ENCODE data around the gene PDE3B. TPM values are rescaled to one million over a fixed set of nuclear protein-coding genes. Genes with fewer than 3 reads are reported as not detected.

The PDE3B gene
- total RNA-seq, 1 donor from 2014 or later, result 0.26 TPM

DNA sequence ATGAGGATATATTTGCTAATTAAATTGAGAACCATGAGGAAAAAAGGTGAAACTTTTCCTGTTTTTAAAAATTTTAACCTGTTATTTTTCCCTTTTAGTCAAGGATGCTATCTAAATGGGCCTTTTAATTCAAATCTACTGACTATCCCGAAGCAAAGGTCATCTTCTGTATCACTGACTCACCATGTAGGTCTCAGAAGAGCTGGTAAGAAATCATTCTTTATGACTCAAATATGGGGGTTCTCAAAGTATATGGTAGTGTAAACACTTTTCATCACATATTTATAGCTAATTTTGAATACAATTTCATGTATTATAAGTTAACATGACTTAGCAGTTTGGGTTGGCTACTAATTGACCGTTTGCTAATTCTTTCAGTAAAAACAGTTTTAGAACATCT lies 160.2 kb downstream of the PDE3B start:
- DNase-seq (ENCODE audit: low read depth) (no peak), FAIRE-seq (no peak)
- TF ChIP-seq CTCF (IDR thresholded peaks at IDR 0.05; ENCODE audit: insufficient read depth, low read length, severe bottlenecking), result no peak
- Histone ChIP-seq H3K27me3 (ENCODE audit: control insufficient read depth, insufficient read depth, low read length) (no peaks in the 10 kb centered on the region), H3K36me3 (ENCODE audit: control insufficient read depth, insufficient read depth, low read length) (no peaks in the 10 kb centered on the region), H3K4me3 (ENCODE audit: low read depth, low read length) (no peak overlapping the region)

GRCh38 chr11:14809466-14809865 lies 165.9 kb downstream of the PDE3B start:
- FAIRE-seq, result no peak

DNA sequence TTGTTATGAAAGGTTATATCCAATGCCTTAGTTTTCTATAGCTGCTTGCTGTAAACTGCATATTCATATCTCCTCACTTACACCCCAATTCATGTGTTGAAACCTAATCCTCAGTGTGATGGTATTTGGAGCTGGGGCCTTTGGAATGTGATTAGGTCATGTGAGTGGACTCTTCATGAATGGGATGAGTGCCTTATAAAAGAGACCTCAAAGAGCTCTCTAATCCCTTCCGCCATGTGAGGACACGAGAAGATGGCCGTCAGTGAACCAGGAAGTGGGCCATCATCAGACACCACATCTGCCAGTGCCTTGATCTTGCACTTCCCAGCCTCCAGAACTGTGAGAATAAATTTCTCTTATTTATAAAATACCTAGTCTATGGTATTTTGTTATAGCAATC lies 169.2 kb downstream of the PDE3B start:
- Histone ChIP-seq H3K27me3 (ENCODE audit: control insufficient read depth, insufficient read depth, low read length) (no peaks in the 10 kb centered on the region), H3K36me3 (ENCODE audit: control insufficient read depth, insufficient read depth, low read length) (no peaks in the 10 kb centered on the region), H3K4me3 (ENCODE audit: low read depth, low read length) (no peak overlapping the region)
- DNase-seq (ENCODE audit: low read depth) (no peak), FAIRE-seq (no peak)
- no peak for TF ChIP-seq CTCF (IDR thresholded peaks at IDR 0.05; ENCODE audit: insufficient read depth, low read length, severe bottlenecking)

More at GRCh38 chr11:14809466-14809865, 165.9 kb downstream of the PDE3B start:
- TF ChIP-seq CTCF (IDR thresholded peaks at IDR 0.05; ENCODE audit: insufficient read depth, low read length, severe bottlenecking), result no peak
- no peaks in the 10 kb centered on the region for H3K36me3 ChIP-seq (ENCODE audit: control insufficient read depth, insufficient read depth, low read length)
- no peak overlapping the region for H3K4me3 ChIP-seq (ENCODE audit: low read depth, low read length)
- H3K27me3 ChIP-seq (ENCODE audit: control insufficient read depth, insufficient read depth, low read length), result no peaks in the 10 kb centered on the region
- peak; percentile 21 for DNase-seq (ENCODE audit: low read depth)

- Histone ChIP-seq H3K27me3 (ENCODE audit: control insufficient read depth, insufficient read depth, low read length) (no peaks in the 10 kb centered on the region), H3K4me3 (ENCODE audit: low read depth, low read length) (no peak overlapping the region), H3K36me3 (ENCODE audit: control insufficient read depth, insufficient read depth, low read length) (no peaks in the 10 kb centered on the region)
- DNase-seq (ENCODE audit: low read depth), result no peak
- TF ChIP-seq CTCF (IDR thresholded peaks at IDR 0.05; ENCODE audit: insufficient read depth, low read length, severe bottlenecking), result no peak
- FAIRE-seq, result no peak
Observed at GRCh38 chr11:14813516-14813915, 169.9 kb downstream of the PDE3B start.

GRCh38 chr11:14818779-14819178 lies 175.2 kb downstream of the PDE3B start:
- Histone ChIP-seq H3K27me3 (ENCODE audit: control insufficient read depth, insufficient read depth, low read length) (no peaks in the 10 kb centered on the region), H3K4me3 (ENCODE audit: low read depth, low read length) (no peak overlapping the region), H3K36me3 (ENCODE audit: control insufficient read depth, insufficient read depth, low read length) (no peaks in the 10 kb centered on the region)
- no peak for TF ChIP-seq CTCF (IDR thresholded peaks at IDR 0.05; ENCODE audit: insufficient read depth, low read length, severe bottlenecking)
- no peak for DNase-seq (ENCODE audit: low read depth)
- FAIRE-seq, result no peak

GRCh38 chr11:14819596-14819995 lies 176.0 kb downstream of the PDE3B start:
- no peak for TF ChIP-seq CTCF (IDR thresholded peaks at IDR 0.05; ENCODE audit: insufficient read depth, low read length, severe bottlenecking)
- no peaks in the 10 kb centered on the region for H3K36me3 ChIP-seq (ENCODE audit: control insufficient read depth, insufficient read depth, low read length)
- no peaks in the 10 kb centered on the region for H3K27me3 ChIP-seq (ENCODE audit: control insufficient read depth, insufficient read depth, low read length)
- DNase-seq (ENCODE audit: low read depth), result peak; percentile 47
- no peak for FAIRE-seq
- H3K4me3 ChIP-seq (ENCODE audit: low read depth, low read length), result no peak overlapping the region
